ENCODE results near the gene RAB11FIP5.
"Not testable (repeated sequence)": the region's sequence is repeated elsewhere in the genome, so short reads cannot be mapped to it uniquely, and the experiment has no call there.

Gene RAB11FIP5

GRCh38 chr2:73133566-73134197, 20.9 kb upstream of the RAB11FIP5 start:
- TF ChIP-seq, protein P1, sequence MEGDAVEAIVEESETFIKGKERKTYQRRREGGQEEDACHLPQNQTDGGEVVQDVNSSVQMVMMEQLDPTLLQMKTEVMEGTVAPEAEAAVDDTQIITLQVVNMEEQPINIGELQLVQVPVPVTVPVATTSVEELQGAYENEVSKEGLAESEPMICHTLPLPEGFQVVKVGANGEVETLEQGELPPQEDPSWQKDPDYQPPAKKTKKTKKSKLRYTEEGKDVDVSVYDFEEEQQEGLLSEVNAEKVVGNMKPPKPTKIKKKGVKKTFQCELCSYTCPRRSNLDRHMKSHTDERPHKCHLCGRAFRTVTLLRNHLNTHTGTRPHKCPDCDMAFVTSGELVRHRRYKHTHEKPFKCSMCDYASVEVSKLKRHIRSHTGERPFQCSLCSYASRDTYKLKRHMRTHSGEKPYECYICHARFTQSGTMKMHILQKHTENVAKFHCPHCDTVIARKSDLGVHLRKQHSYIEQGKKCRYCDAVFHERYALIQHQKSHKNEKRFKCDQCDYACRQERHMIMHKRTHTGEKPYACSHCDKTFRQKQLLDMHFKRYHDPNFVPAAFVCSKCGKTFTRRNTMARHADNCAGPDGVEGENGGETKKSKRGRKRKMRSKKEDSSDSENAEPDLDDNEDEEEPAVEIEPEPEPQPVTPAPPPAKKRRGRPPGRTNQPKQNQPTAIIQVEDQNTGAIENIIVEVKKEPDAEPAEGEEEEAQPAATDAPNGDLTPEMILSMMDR (conservative IDR thresholded peaks at IDR 0.05; ENCODE audit: low read length) = no peak
- DNase-seq (ENCODE audit: low read depth) = no peak
- no peak overlapping the region for H3K4me3 ChIP-seq (ENCODE audit: low read length)

DNA sequence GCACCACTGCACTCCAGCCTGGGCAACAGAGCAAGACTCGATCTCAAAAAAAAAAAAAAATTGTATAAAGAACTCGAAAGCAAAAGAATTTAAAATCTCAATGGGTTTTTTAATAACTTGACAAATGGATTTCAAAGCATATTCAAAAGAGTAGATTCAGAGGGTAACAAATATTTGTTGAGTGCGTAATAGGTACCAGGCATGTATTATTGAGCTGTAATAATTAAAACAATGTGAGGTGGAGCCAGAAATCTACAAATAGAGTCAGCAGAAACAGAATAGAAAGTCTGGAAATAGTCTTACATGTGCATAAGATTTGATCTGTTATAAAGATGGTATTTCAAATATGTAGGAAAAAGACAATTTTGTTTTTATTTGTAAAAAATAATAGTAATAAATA, 19.1 kb upstream of the RAB11FIP5 start:
- H3K4me3 ChIP-seq (ENCODE audit: low read length) = no peak overlapping the region
- DNase-seq (ENCODE audit: low read depth) = peak; percentile 89
- TF ChIP-seq, protein P1 (conservative IDR thresholded peaks at IDR 0.05; ENCODE audit: low read length) = no peak

- no peak for DNase-seq (ENCODE audit: low read depth)
- TF ChIP-seq, protein P1 (conservative IDR thresholded peaks at IDR 0.05; ENCODE audit: low read length) = no peak
- no peak overlapping the region for H3K4me3 ChIP-seq (ENCODE audit: low read length)
Measured at GRCh38 chr2:73130790-73131189, 18.0 kb upstream of the RAB11FIP5 start.

GRCh38 chr2:73128841-73129535, 16.2 kb upstream of the RAB11FIP5 start:
- no peak overlapping the region for H3K4me3 ChIP-seq (ENCODE audit: low read length)
- DNase-seq (ENCODE audit: low read depth) = no peak
- TF ChIP-seq, protein P1 (conservative IDR thresholded peaks at IDR 0.05; ENCODE audit: low read length) = no peak

- peak; percentile 34 for DNase-seq (ENCODE audit: low read depth)
- no peak overlapping the region for H3K4me3 ChIP-seq (ENCODE audit: low read length)
- TF ChIP-seq, protein P1 (conservative IDR thresholded peaks at IDR 0.05; ENCODE audit: low read length) = peak; percentile 37
Measured at GRCh38 chr2:73122536-73122935, 9.8 kb upstream of the RAB11FIP5 start.

DNA sequence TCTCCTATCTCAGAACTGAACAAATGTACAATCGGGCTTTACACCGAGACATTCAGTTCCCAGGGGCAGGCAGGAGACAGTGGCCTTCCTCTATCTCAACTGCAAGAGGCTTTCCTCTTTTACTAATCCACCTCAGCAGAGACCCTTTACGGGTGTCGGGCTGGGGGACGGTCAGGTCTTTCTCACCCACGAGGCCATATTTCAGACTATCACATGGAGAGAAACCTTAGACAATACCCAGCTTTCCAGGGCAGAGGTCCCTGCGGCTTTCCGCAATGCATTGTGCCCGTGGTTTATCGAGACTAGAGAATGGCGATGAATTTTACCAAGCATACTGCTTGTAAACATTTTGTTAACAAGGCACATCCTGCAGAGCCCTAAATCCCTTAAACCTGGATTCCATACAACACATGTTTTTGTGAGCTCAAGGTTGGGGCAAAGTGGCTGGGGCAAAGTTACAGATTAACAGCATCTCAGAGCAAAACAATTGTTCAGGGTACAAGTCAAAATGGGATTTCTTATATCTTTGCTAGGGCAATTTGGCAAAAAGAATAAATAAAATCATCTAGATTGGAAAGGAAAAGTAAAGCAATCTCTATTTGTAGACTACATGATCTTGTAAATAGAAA, 7.0 kb upstream of the RAB11FIP5 start:
- DNase-seq (ENCODE audit: low read depth); H3K4me3 ChIP-seq (ENCODE audit: low read length): not testable (repeated sequence)

DNA sequence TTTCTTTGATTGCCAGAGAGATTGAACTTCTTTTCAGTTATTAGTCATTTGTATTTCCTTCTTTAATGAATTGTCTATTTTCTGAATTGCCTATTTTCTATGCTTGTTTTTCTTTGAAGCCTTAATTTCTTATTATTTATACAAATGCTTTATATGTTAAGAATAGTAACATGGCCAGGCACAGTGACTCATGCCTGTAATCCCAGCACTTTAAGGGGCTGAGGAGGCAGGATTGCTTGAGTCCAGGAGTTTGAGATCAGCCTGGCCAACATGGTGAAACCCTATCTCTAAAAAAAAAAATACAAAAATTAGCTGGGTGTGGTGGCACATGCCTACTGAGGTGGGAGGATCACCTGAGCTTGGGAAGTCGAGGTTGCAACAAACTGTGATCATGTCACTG, 4.7 kb upstream of the RAB11FIP5 start:
- TF ChIP-seq, protein P1 (conservative IDR thresholded peaks at IDR 0.05; ENCODE audit: low read length) = no peak
- no peak overlapping the region for H3K4me3 ChIP-seq (ENCODE audit: low read length)
- no peak for DNase-seq (ENCODE audit: low read depth)

Measured in AG10803 (cell line).